ENCODE results near the gene EMILIN3.
A peak's percentile ranks its signal among the peaks of the same experiment; 100 is the strongest.

Gene EMILIN3

DNA sequence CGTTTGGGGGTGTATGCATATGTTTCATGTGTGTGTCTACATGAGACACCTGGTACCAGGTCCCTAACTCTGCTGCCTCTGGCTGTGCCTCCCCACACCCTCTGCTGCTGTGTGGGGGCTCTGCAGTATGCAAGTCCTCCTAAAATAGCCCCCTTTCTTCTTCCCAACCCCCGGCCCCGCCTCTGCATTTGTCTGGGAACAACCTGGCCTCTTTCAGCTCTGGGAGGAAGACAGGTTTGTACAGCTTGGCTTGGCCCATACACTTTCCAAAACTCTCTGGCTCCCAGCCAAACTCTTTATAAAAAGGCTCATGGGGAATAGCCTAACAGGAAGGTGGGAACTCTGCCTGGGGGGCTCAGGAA lies 27.1 kb upstream of the EMILIN3 start:
- Histone ChIP-seq H3K9me3 (ENCODE audit: low read depth, low read length) (no peaks in the 10 kb centered on the region), H3K9ac (ENCODE audit: insufficient read length) (no peak overlapping the region), H3K27ac (no peak overlapping the region), H3K36me3 (ENCODE audit: insufficient read depth, low read length) (no peaks in the 10 kb centered on the region), H3K4me3 (no peak overlapping the region)
- TF ChIP-seq EZH2 (IDR thresholded peaks at IDR 0.05) (no peak), FOXP2 (optimal IDR thresholded peaks at IDR 0.05; ENCODE audit: control extremely low read depth, extremely low read length, insufficient read depth) (no peak), POLR2AphosphoS5 (IDR thresholded peaks at IDR 0.05; ENCODE audit: borderline replicate concordance, low read depth, low read length) (no peak)
- no peak for DNase-seq (ENCODE audit: low read depth, low spot score)

DNA sequence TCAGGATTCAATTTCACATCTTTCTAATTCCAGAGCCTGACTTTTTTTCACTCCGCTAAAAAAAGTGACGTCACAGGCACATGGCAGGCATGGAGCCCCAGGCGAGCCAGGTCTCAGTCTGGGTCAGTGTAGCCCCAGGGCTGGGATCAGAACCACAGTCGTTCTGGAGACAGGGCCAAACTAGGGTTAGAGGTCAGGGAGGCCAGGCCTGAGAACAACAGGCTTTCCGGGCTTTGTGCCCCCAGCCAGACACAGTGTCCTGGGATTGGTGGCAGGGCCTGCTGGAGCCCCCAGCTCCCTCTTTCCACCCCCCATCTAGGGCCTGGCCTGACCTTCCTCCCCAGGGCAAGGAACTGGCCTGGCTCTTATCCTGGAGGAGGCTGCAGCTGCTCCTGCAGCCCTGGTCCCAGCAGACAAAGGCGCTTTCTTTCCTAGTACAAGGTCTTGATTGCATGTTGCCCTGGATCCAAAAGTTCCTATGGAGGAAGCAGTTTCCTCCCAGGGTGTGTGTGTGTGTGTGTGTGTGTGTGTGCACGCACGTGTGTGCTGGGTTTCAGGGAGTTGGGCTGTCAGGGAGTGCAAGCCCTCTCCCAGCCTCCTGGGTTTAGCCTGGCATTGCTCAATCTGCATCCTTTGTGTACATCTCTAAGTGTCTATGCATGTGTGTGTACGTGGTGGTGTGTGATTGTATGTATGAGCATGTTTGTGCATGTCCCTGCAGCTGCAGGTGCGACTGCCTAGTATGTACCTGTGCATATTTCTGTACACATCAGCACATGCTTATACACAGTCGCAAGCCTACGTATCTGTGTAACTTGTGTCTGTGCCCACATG lies 26.5 kb upstream of the EMILIN3 start:
- H3K36me3 ChIP-seq (ENCODE audit: insufficient read depth, low read length): no peaks in the 10 kb centered on the region
- H3K9ac ChIP-seq (ENCODE audit: insufficient read length): no peak overlapping the region
- H3K27ac ChIP-seq: no peak overlapping the region
- no peak for DNase-seq (ENCODE audit: low read depth, low spot score)
- no peaks in the 10 kb centered on the region for H3K9me3 ChIP-seq (ENCODE audit: low read depth, low read length)
- TF ChIP-seq POLR2AphosphoS5 (IDR thresholded peaks at IDR 0.05; ENCODE audit: borderline replicate concordance, low read depth, low read length) (no peak), EZH2 (IDR thresholded peaks at IDR 0.05) (no peak), FOXP2 (optimal IDR thresholded peaks at IDR 0.05; ENCODE audit: control extremely low read depth, extremely low read length, insufficient read depth) (no peak)
- no peak overlapping the region for H3K4me3 ChIP-seq

DNA sequence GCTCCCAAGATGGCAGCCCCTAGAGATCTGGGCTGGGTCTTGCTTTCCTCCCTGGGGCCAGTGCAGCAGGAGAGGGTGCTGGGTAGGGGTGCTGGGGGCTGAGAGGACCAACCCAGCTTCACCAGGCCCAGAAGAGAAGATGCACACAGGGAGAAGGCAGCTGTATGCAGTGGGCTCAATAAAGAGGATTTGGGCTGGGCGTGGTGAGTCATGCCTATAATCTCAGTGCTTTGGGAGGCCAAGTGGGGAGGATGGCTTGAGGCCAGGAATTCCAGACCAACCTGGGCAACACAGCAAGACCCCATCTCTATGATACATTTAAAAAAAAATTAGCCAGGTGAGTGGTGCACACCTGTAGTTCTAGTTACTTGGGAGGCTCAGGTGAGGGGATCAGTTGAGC lies 25.7 kb upstream of the EMILIN3 start:
- Histone ChIP-seq H3K36me3 (ENCODE audit: insufficient read depth, low read length) (no peaks in the 10 kb centered on the region), H3K9ac (ENCODE audit: insufficient read length) (no peak overlapping the region), H3K27ac (peak overlapping the region; percentile 57; the same call in 1 of the 2 replicates), H3K9me3 (ENCODE audit: low read depth, low read length) (no peaks in the 10 kb centered on the region), H3K4me3 (no peak overlapping the region)
- no peak for TF ChIP-seq POLR2AphosphoS5 (IDR thresholded peaks at IDR 0.05; ENCODE audit: borderline replicate concordance, low read depth, low read length)
- TF ChIP-seq EZH2 (IDR thresholded peaks at IDR 0.05): no peak
- TF ChIP-seq FOXP2 (optimal IDR thresholded peaks at IDR 0.05; ENCODE audit: control extremely low read depth, extremely low read length, insufficient read depth): no peak
- DNase-seq (ENCODE audit: low read depth, low spot score): no peak

DNA sequence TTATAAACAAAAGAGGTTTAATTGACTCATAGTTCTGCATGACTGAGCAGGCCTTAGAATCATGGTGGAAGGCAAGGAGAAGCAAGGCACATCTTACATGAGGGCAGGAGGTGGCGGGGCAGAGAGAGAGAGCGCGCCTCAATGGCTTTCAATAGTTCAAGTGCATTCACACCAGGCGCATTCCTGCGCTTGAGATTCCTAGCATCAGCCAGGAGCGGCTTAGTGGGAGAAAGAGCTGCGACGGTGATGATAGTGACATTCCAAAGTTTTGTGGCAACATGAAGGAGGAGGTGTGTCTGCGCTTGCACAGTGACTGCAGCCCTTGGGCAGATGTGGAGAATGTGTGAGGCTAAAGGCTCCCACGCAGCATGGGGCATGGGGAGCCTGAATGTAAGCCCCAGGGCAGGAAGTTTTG lies 25.0 kb upstream of the EMILIN3 start:
- H3K36me3 ChIP-seq (ENCODE audit: insufficient read depth, low read length): no peaks in the 10 kb centered on the region
- H3K9me3 ChIP-seq (ENCODE audit: low read depth, low read length): no peaks in the 10 kb centered on the region
- no peak overlapping the region for H3K4me3 ChIP-seq
- H3K9ac ChIP-seq (ENCODE audit: insufficient read length): no peak overlapping the region
- TF ChIP-seq FOXP2 (optimal IDR thresholded peaks at IDR 0.05; ENCODE audit: control extremely low read depth, extremely low read length, insufficient read depth) (no peak), POLR2AphosphoS5 (IDR thresholded peaks at IDR 0.05; ENCODE audit: borderline replicate concordance, low read depth, low read length) (no peak), EZH2 (IDR thresholded peaks at IDR 0.05) (no peak)
- 0 out of 2 replicates have a peak overlapping the region, but pooled peaks have one; percentile 57 for H3K27ac ChIP-seq
- DNase-seq (ENCODE audit: low read depth, low spot score): peak; percentile 59

DNA sequence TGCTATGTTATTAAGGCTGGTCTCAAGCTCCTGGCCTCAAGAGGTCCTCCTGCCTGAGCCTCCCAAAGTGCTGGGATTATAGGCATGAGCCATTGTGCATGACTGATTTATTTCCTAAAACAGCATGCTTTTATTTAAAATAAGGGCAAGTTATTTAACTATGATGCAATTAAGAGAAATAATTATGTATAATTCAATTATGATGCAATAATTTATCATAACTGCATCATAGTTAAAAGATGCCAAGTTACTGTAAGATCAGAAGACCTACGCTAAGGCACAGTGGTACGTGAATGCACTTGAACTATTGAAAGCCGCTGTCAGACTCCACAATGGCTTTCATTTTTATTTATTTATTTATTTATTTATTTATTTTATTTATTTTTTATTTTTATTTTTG lies 24.3 kb upstream of the EMILIN3 start:
- H3K9me3 ChIP-seq (ENCODE audit: low read depth, low read length): no peaks in the 10 kb centered on the region
- TF ChIP-seq FOXP2 (optimal IDR thresholded peaks at IDR 0.05; ENCODE audit: control extremely low read depth, extremely low read length, insufficient read depth) (no peak), POLR2AphosphoS5 (IDR thresholded peaks at IDR 0.05; ENCODE audit: borderline replicate concordance, low read depth, low read length) (no peak), EZH2 (IDR thresholded peaks at IDR 0.05) (no peak)
- no peak for DNase-seq (ENCODE audit: low read depth, low spot score)
- no peak overlapping the region for H3K9ac ChIP-seq (ENCODE audit: insufficient read length)
- no peak overlapping the region for H3K27ac ChIP-seq
- no peaks in the 10 kb centered on the region for H3K36me3 ChIP-seq (ENCODE audit: insufficient read depth, low read length)
- H3K4me3 ChIP-seq: no peak overlapping the region

DNA sequence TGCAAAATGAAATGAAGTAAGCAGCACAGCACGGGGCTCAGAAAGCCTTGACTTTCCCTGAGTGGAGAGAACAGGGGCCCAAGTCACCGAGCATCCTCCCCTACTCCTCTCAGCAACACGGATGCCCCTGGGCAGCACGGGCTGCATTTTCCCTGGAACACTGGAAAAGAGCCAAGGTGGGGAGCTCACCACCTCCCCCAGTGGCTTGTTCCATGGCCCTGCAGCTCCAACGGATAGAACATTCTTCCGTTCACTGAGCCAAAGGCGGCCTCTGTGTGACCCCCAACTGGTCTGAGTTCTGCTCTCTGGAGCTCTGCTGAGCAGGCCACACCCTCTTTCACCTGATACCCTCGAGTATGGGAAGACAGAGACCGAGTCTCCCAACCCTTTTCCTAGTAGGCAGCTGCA lies 20.8 kb upstream of the EMILIN3 start:
- Histone ChIP-seq H3K9ac (ENCODE audit: insufficient read length) (no peak overlapping the region), H3K4me3 (no peak overlapping the region), H3K9me3 (ENCODE audit: low read depth, low read length) (no peaks in the 10 kb centered on the region), H3K27ac (no peak overlapping the region), H3K36me3 (ENCODE audit: insufficient read depth, low read length) (no peaks in the 10 kb centered on the region)
- DNase-seq (ENCODE audit: low read depth, low spot score): no peak
- TF ChIP-seq EZH2 (IDR thresholded peaks at IDR 0.05) (no peak), FOXP2 (optimal IDR thresholded peaks at IDR 0.05; ENCODE audit: control extremely low read depth, extremely low read length, insufficient read depth) (no peak), POLR2AphosphoS5 (IDR thresholded peaks at IDR 0.05; ENCODE audit: borderline replicate concordance, low read depth, low read length) (no peak)

DNA sequence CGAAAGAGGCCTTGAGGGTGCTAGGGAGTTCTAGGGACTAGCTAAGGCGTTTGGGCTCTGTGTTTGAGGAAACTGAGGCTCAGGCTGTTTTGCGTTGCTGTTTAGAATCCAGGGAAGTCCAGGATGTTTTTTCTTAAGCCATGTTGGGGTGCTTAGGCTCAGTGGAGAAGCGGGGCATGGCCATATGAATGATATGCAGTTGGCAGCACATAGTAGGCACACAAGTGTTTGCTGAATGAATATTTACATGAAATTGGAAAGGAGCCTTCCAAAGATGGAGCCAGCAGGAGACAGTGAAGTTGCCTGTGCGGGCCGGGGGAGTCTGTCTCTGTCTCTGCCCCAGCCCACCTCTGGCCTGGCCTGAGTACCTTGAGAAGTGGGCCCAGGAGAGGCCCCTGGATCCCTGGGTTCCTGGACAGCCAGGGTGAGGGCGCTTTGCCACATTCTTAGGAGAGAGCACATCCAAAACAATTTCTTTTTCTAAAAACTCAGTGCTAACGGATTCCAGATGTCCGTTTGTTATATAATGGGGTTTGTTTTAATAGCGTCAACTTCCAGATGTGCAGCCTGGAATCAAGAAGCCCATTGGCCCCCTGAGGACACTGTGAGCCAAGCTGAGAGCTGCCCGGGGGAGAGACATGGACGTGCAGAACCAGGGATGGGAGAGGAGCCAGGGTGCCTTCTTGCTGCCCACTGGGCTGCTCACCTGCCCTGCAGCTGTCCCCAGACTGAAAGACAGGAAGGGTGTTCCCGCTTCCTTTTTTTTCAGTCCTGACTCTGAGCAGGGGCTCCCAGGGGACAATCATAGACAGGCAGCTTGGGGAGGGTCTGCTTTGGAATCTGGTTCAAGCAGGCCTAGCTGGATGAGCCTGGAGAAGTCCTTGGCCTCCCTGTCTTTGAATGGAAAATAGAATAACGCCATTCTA lies 20.1 kb upstream of the EMILIN3 start:
- H3K27ac ChIP-seq: no peak overlapping the region
- DNase-seq (ENCODE audit: low read depth, low spot score): peak; percentile 24
- H3K36me3 ChIP-seq (ENCODE audit: insufficient read depth, low read length): no peaks in the 10 kb centered on the region
- H3K4me3 ChIP-seq: peak overlapping the region; percentile 34; the same call in 1 of the 2 replicates
- TF ChIP-seq FOXP2 (optimal IDR thresholded peaks at IDR 0.05; ENCODE audit: control extremely low read depth, extremely low read length, insufficient read depth) (no peak), POLR2AphosphoS5 (IDR thresholded peaks at IDR 0.05; ENCODE audit: borderline replicate concordance, low read depth, low read length) (no peak), EZH2 (IDR thresholded peaks at IDR 0.05) (no peak)
- H3K9ac ChIP-seq (ENCODE audit: insufficient read length): no peak overlapping the region
- no peaks in the 10 kb centered on the region for H3K9me3 ChIP-seq (ENCODE audit: low read depth, low read length)

DNA sequence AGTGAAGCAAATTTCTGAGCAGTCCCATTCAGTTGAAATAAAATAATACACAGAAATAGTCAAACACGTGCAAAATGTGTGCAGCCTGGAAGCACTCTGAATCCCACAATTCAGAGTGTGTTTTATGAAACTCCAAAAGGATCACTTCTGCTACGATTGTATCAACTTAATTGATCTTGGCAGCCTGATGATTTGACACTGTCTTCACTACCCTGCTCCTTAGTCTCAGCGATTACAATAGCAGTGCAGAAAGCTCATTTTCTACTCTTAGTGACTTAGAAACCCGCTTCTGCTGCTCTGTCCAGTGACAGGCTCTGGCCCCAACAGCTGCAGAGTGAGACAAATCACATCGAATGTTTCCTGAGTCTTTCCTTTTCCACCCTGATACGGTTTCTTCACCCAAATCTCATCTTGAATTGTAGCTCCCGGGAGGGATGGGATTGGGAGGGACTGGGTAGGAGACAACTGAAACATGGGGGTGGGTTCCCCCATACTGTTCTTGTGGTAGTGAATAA lies 16.2 kb upstream of the EMILIN3 start:
- H3K36me3 ChIP-seq (ENCODE audit: insufficient read depth, low read length): no peaks in the 10 kb centered on the region
- H3K9ac ChIP-seq (ENCODE audit: insufficient read length): no peak overlapping the region
- H3K9me3 ChIP-seq (ENCODE audit: low read depth, low read length): no peaks in the 10 kb centered on the region
- TF ChIP-seq EZH2 (IDR thresholded peaks at IDR 0.05): no peak
- no peak for TF ChIP-seq POLR2AphosphoS5 (IDR thresholded peaks at IDR 0.05; ENCODE audit: borderline replicate concordance, low read depth, low read length)
- TF ChIP-seq FOXP2 (optimal IDR thresholded peaks at IDR 0.05; ENCODE audit: control extremely low read depth, extremely low read length, insufficient read depth): no peak
- no peak overlapping the region for H3K4me3 ChIP-seq
- H3K27ac ChIP-seq: no peak overlapping the region
- no peak for DNase-seq (ENCODE audit: low read depth, low spot score)
